ENCODE results near the gene SAMD5. TPM values are rescaled to one million over a fixed set of nuclear protein-coding genes. Genes with fewer than 3 reads are reported as not detected.

The SAMD5 gene
- total RNA-seq, 1 experiment from 2014 or later: 6.1 TPM

- intact Hi-C loops (cut with micrococcal nuclease; ENCODE audit: unreplicated experiment): loop anchor here (10.0 kb wide), 1 partner anchor 639 kb away; no protein-coding TSS in a partner anchor
- Histone ChIP-seq H3K27ac (ENCODE audit: low read depth, low read length, poor library complexity, severe bottlenecking) (no peak overlapping the region), H3K4me1 (ENCODE audit: insufficient read depth, low read length, poor library complexity, severe bottlenecking) (peaks cover 8% of the 10 kb centered on the region), H3K27me3 (replicated peaks; ENCODE audit: insufficient read depth, low read depth, low read length, poor library complexity) (no peaks in the 10 kb centered on the region), H3K4me3 (ENCODE audit: low read depth, low read length, poor library complexity, severe bottlenecking) (no peak overlapping the region), H3K36me3 (ENCODE audit: insufficient read depth, low read length, poor library complexity, severe bottlenecking) (no peaks in the 10 kb centered on the region), H3K9me3 (ENCODE audit: low read depth, low read length, poor library complexity, severe bottlenecking) (no peaks in the 10 kb centered on the region)
- peak; percentile 60 for DNase-seq (ENCODE audit: low spot score)
- ChIA-PET POLR2A (ENCODE audit: low non-redundant PET) (no interaction called here), CTCF (no interaction called here)
- no peak for TF ChIP-seq EZH2 (IDR thresholded peaks at IDR 0.05; ENCODE audit: borderline replicate concordance, low read depth, low read length, poor library complexity, severe bottlenecking)
- TF ChIP-seq, protein P1, sequence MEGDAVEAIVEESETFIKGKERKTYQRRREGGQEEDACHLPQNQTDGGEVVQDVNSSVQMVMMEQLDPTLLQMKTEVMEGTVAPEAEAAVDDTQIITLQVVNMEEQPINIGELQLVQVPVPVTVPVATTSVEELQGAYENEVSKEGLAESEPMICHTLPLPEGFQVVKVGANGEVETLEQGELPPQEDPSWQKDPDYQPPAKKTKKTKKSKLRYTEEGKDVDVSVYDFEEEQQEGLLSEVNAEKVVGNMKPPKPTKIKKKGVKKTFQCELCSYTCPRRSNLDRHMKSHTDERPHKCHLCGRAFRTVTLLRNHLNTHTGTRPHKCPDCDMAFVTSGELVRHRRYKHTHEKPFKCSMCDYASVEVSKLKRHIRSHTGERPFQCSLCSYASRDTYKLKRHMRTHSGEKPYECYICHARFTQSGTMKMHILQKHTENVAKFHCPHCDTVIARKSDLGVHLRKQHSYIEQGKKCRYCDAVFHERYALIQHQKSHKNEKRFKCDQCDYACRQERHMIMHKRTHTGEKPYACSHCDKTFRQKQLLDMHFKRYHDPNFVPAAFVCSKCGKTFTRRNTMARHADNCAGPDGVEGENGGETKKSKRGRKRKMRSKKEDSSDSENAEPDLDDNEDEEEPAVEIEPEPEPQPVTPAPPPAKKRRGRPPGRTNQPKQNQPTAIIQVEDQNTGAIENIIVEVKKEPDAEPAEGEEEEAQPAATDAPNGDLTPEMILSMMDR (conservative IDR thresholded peaks at IDR 0.05; ENCODE audit: low read depth, low read length): no peak
- BruUV-seq (replicated peaks): no TSS peak
Measured at GRCh38 chr6:147503587-147503986, 4.9 kb upstream of the SAMD5 start.

GRCh38 chr6:147504848-147505247 is 3.6 kb upstream of the SAMD5 start:
- H3K4me3 ChIP-seq (ENCODE audit: low read depth, low read length, poor library complexity, severe bottlenecking): no peak overlapping the region
- peaks cover 7% of the 10 kb centered on the region for H3K27me3 ChIP-seq (replicated peaks; ENCODE audit: insufficient read depth, low read depth, low read length, poor library complexity)
- no peaks in the 10 kb centered on the region for H3K36me3 ChIP-seq (ENCODE audit: insufficient read depth, low read length, poor library complexity, severe bottlenecking)
- ChIA-PET CTCF (no interaction called here), POLR2A (ENCODE audit: low non-redundant PET) (no interaction called here)
- TF ChIP-seq, protein P1 (conservative IDR thresholded peaks at IDR 0.05; ENCODE audit: low read depth, low read length): no peak
- no peak for TF ChIP-seq EZH2 (IDR thresholded peaks at IDR 0.05; ENCODE audit: borderline replicate concordance, low read depth, low read length, poor library complexity, severe bottlenecking)
- no peak for DNase-seq (ENCODE audit: low spot score)
- peaks cover 8% of the 10 kb centered on the region for H3K4me1 ChIP-seq (ENCODE audit: insufficient read depth, low read length, poor library complexity, severe bottlenecking)
- H3K27ac ChIP-seq (ENCODE audit: low read depth, low read length, poor library complexity, severe bottlenecking): no peak overlapping the region
- H3K9me3 ChIP-seq (ENCODE audit: low read depth, low read length, poor library complexity, severe bottlenecking): no peaks in the 10 kb centered on the region
- intact Hi-C loops (cut with micrococcal nuclease; ENCODE audit: unreplicated experiment): loop anchor here (1.0 to 10.0 kb wide), 6 partner anchors 114 to 957 kb away; no protein-coding TSS in a partner anchor
- no TSS peak for BruUV-seq (replicated peaks)

DNA sequence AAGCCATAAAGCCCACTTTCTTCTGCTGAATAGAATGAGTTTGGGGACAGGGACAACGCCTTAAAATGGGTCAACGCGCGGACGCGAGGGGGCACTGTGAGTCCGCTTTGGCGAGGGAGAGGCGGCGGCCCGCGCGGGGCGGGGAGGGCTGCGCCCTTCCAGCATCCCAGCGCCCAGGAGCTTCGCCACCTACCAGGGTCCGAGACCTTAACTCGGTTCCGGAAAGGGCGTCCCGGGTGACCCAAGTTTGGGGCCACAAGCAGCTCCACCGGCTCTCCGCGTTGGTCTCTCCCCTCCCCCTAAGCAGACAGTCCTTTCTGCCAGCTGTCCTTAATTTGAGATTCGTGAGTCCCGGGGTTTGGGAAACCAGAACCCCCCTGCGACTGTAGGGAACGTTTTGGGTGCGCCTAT is 1.8 kb upstream of the SAMD5 start:
- BruUV-seq (replicated peaks): no TSS peak
- Histone ChIP-seq H3K27ac (ENCODE audit: low read depth, low read length, poor library complexity, severe bottlenecking) (no peak overlapping the region), H3K36me3 (ENCODE audit: insufficient read depth, low read length, poor library complexity, severe bottlenecking) (no peaks in the 10 kb centered on the region), H3K4me3 (ENCODE audit: low read depth, low read length, poor library complexity, severe bottlenecking) (peak overlapping the region; percentile 78), H3K9me3 (ENCODE audit: low read depth, low read length, poor library complexity, severe bottlenecking) (no peaks in the 10 kb centered on the region), H3K27me3 (replicated peaks; ENCODE audit: insufficient read depth, low read depth, low read length, poor library complexity) (peaks cover 12% of the 10 kb centered on the region), H3K4me1 (ENCODE audit: insufficient read depth, low read length, poor library complexity, severe bottlenecking) (peaks cover 8% of the 10 kb centered on the region)
- POLR2A ChIA-PET (ENCODE audit: low non-redundant PET): no interaction called here
- intact Hi-C loops (cut with micrococcal nuclease; ENCODE audit: unreplicated experiment): loop anchor here (1.0 to 10.0 kb wide), 9 partner anchors 136 to 956 kb away; no protein-coding TSS in a partner anchor
- peak; percentile 83 for DNase-seq (ENCODE audit: low spot score)
- CTCF ChIA-PET: interaction anchor here (0.5 to 1.1 kb wide), 6 partner anchors 314 to 673 kb away, joined by 3 to 8 read pairs (median 6); no protein-coding TSS in a partner anchor
- no peak for TF ChIP-seq EZH2 (IDR thresholded peaks at IDR 0.05; ENCODE audit: borderline replicate concordance, low read depth, low read length, poor library complexity, severe bottlenecking)
- TF ChIP-seq, protein P1 (conservative IDR thresholded peaks at IDR 0.05; ENCODE audit: low read depth, low read length): peak; percentile 94
